Activated T-helper 17 cell treated with anti-CD3 and anti-CD28 coated beads, Interleukin-2, amount 50 U/mL, for 72 hours (primary cell): ENCODE measurements around the gene EME2. TPM values are rescaled to one million over a fixed set of nuclear protein-coding genes. Genes with fewer than 3 reads are reported as not detected.

Experiments used
- ATAC-seq: fragments of 150-1000 bp; cut with Tn5 transposase; replicated peaks from 2 replicates; pipeline ENCODE4 v1.10.0; 2021; ENCODE audit warnings: mild to moderate bottlenecking, moderate library complexity
- H3K27ac Mint-ChIP-seq: one replicate; pipeline ENCODE4 v1.8.0; 2022; ENCODE audit warnings: mixed read lengths
- H3K27me3 Mint-ChIP-seq: one replicate; pipeline ENCODE4 v1.8.0; 2022; ENCODE audit warnings: mixed read lengths
- H3K36me3 Mint-ChIP-seq: one replicate; pipeline ENCODE4 v1.8.0; 2022; ENCODE audit warnings: low read depth, mild to moderate bottlenecking, mixed read lengths
- H3K4me1 Mint-ChIP-seq: one replicate; pipeline ENCODE4 v1.8.0; 2022; ENCODE audit warnings: mixed read lengths
- H3K4me3 Mint-ChIP-seq: one replicate; pipeline ENCODE4 v1.8.0; 2022; ENCODE audit warnings: mild to moderate bottlenecking, mixed read lengths
- H3K9me3 Mint-ChIP-seq: one replicate; pipeline ENCODE4 v1.8.0; 2022; ENCODE audit warnings: mixed read lengths
- total RNA-seq, 2 donors: library from RNA; stranded (reverse); gene quantifications; one replicate each; pipeline ENCODE4 v1.2.3, GENCODE V29; 2022

Gene EME2
- total RNA-seq, 2 donors from 2014 or later = 37.6 to 39.6 TPM

DNA sequence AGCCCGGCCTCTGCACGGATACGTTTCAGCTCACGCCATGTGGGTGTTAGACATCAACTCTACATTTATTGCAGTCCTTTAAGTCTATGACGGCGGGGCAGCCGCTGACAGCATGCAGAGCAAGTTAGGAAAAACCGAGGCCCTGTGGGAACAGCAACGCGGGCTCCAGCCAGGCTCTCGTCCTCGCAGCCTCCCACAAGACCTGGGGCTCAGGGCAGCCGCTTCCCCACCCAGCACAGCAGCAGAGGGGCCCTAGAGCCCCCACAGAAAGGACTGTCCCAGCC lies 4.0 kb downstream of the EME2 start:
- H3K27ac Mint-ChIP-seq = no peak overlapping the region
- H3K27me3 Mint-ChIP-seq = no peaks in the 10 kb centered on the region
- ATAC-seq = no peak
- peaks cover 17% of the 10 kb centered on the region for H3K36me3 Mint-ChIP-seq
- peaks cover 7% of the 10 kb centered on the region for H3K4me1 Mint-ChIP-seq
- no peaks in the 10 kb centered on the region for H3K9me3 Mint-ChIP-seq
- H3K4me3 Mint-ChIP-seq = no peak overlapping the region

DNA sequence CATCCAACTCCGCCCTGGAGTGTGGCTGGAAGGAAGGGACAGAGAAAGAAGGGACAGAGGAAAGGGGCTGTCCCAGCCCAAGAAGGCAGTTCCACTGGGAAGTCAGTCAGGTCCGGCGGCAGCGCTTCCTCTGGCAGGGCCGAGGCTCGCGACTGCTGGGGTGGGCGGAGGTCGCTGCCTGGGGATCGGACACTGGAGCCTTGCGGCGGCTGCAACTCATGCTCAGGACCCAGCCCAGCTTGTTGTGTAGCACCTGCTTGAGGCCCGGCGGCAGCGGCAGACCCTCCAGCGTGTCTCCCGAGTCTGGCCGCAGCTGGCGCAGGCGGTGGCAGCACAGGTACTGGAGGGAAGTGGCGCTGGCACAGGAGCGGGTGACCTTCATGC lies 4.4 kb downstream of the EME2 start:
- H3K27ac Mint-ChIP-seq = no peak overlapping the region
- H3K4me3 Mint-ChIP-seq = no peak overlapping the region
- H3K36me3 Mint-ChIP-seq = peaks cover 13% of the 10 kb centered on the region
- no peaks in the 10 kb centered on the region for H3K9me3 Mint-ChIP-seq
- H3K4me1 Mint-ChIP-seq = peaks cover 4% of the 10 kb centered on the region
- ATAC-seq = no peak
- H3K27me3 Mint-ChIP-seq = no peaks in the 10 kb centered on the region

DNA sequence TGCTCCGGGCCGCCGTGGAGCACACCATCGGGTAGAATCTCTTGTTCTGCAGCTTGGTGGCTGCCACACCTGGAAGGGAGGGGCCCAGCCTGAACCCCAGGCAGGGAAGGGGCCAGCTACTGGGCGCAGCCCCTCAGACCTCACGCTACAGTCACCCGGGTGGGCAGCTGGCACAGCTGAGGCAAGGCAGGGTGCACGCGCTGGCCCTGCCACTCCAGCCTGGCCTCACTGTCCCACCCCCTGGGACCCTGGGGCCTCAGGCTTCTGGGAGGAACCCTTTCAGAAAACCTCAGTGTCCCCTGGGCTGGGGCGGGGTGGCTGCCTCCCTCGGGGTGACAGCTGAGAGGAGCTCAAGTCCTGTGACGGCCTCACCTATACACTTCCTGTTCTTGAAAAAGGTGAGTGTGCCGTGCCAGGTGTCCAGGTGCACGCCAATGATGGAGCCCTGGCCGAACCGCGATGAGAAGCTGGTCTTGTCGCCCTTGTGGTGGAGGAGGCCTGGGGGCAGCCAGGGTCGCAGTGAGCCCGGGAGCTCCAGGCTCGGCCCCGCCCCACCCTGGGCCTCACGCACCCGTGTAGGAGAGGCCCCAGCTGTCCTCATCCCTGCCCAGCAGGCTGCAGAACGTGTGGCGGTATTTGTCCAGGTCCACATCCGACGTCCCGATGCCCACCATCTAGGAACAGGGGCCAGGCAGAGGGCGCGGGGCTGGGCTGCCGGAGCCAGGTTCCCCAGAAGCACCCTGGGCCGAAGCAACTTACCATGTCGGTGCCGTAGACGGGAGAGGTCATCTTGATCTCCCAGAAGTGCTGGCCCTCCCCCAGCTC lies 5.0 kb downstream of the EME2 start:
- no peak overlapping the region for H3K4me3 Mint-ChIP-seq
- H3K4me1 Mint-ChIP-seq = no peaks in the 10 kb centered on the region
- no peak overlapping the region for H3K27ac Mint-ChIP-seq
- no peaks in the 10 kb centered on the region for H3K9me3 Mint-ChIP-seq
- peaks cover 7% of the 10 kb centered on the region for H3K36me3 Mint-ChIP-seq
- H3K27me3 Mint-ChIP-seq = no peaks in the 10 kb centered on the region
- ATAC-seq = no peak

DNA sequence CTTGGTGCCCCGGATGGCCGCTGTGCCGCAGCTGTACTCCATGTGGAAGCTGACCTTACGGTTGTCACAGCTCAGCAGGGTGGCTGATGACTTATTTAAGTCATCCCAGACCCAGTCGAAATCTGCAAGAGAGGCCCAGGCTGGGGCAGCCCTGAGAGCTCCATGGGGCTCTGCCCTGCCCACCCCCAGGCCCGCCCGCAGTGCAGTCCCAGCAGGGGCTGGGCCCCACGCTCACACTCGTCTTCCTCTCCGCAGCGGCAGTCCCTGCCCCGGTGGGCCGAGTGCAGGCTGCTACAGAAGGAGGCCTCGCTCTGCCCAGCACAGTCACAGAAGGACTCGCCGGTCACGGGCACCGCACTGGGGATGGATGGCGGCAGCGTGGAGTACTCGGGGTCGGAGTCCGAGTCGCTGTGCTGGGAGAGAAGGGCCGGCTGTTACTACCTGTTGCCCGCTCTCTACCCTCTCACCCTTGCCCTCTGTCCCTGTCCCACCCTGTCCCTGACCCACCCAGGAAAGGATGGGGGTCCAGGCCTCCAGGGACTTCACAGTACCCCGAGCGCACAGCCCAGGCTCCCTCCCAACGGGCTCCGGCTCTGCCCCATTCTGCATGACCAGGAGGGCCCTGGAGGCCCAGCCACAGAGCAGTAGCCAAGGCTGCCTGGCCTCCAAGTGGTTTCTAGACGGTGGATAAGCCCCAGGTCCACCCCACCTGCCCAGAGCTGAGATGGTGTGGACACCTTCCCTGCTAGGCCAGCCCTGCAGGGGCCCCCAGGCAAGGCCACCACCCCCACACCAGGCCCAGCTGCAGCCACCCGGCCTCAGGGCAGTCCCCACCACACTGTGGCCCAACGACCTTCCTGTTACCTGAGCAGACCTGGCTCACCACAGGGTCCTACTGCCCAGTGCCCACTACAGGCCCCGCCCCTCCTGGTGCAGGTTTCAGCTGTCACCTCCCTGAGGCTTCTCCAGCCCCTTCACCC lies 5.9 kb downstream of the EME2 start:
- Mint-ChIP-seq H3K27ac (no peak overlapping the region), H3K27me3 (no peaks in the 10 kb centered on the region), H3K4me1 (no peaks in the 10 kb centered on the region), H3K36me3 (peaks cover 7% of the 10 kb centered on the region), H3K9me3 (no peaks in the 10 kb centered on the region), H3K4me3 (no peak overlapping the region)
- no peak for ATAC-seq

DNA sequence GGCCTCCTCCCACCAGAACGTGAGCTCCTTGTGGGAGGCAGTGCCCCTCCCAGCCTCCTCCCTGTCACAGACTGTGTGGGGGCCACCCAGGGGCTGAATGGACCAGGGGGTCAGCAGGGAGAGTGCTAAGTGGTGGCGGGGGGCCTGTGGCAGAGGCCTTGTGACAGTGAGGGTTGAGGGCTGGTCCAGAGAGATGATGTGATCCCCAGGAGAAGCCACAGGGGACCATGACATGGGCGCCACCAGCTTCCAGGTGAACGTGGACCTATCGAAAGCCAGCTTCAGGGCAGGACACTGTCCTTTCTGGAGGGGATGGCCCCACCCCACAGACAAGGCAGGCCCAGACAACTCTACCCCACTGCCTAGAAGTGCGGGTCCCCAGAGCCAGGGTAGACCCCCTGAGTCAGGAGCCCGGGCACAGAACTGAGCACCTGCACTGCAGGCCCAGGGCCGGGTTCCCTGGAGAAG lies 6.7 kb downstream of the EME2 start:
- no peak overlapping the region for H3K4me3 Mint-ChIP-seq
- no peak overlapping the region for H3K27ac Mint-ChIP-seq
- H3K27me3 Mint-ChIP-seq = no peaks in the 10 kb centered on the region
- H3K4me1 Mint-ChIP-seq = no peaks in the 10 kb centered on the region
- no peak for ATAC-seq
- no peaks in the 10 kb centered on the region for H3K9me3 Mint-ChIP-seq
- H3K36me3 Mint-ChIP-seq = peaks cover 7% of the 10 kb centered on the region

DNA sequence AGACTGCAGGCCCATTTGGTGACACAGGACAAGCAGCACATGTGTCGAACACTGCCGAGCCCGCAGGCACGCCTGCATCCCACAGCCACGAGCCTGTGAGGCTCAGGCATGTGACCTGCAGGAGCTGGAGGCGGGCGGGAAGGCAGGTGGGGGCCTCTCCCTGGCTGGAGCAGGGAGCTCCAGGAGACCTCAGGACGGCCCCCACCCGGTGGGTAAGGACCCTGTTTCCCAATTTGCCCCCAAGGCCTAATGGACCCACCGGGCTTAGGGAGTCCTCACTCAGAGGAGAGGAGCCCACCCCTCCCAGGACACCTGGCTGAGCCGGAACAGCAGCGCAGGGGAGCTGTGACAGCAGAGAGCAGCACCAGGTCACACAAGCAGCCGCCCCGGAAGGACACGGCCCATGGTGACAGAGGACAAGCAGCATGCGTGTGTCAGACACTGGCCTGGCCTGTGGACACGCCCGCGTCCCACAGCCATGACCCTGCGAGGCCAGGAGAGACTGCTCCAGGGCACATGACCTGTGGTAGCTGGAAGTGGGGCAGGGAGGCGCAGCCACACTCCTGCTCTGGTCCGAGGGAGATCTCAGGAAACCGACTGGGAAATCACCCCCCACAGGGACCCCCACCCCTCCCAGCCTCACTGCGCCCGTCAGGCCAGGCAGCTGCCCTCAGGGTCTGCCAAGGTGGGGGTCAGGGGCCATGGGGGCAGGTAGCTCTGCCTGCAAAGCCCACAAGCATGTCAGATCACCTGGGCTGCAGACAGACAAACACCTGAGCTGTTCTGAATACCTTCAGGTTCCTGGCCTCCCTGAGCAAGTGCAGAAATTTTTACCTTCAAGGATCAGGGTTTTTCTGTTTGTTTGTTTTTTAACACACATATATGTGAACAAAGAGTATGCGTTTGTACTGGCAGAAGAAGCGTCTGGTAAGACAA lies 7.4 kb downstream of the EME2 start:
- Mint-ChIP-seq H3K4me3 (peak overlapping the region; percentile 89), H3K9me3 (no peaks in the 10 kb centered on the region), H3K27ac (no peak overlapping the region), H3K4me1 (no peaks in the 10 kb centered on the region), H3K27me3 (no peaks in the 10 kb centered on the region), H3K36me3 (peaks cover 10% of the 10 kb centered on the region)
- no peak for ATAC-seq

DNA sequence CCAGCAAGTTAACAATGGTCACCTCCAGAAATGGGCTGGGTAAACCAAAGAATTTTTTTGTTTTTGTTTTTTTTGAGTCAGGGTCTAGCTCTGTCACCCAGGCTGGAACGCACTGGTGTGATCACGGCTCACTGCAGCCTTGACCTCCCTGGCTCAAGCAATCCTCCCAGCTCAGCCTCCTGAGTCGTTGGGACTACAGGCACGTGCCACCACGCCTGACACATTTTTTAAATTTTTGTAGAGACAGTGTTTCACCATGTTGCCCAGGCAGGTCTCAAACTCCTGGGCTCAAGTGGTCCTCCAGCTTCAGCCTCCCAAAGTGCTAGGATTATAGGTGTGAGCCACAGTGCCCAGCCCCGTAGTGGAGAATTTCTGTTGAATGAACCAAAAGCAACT lies 8.1 kb downstream of the EME2 start:
- H3K36me3 Mint-ChIP-seq = peaks cover 14% of the 10 kb centered on the region
- H3K9me3 Mint-ChIP-seq = no peaks in the 10 kb centered on the region
- H3K27ac Mint-ChIP-seq = no peak overlapping the region
- H3K4me3 Mint-ChIP-seq = peak overlapping the region; percentile 89
- ATAC-seq = no peak
- no peaks in the 10 kb centered on the region for H3K27me3 Mint-ChIP-seq
- no peaks in the 10 kb centered on the region for H3K4me1 Mint-ChIP-seq

DNA sequence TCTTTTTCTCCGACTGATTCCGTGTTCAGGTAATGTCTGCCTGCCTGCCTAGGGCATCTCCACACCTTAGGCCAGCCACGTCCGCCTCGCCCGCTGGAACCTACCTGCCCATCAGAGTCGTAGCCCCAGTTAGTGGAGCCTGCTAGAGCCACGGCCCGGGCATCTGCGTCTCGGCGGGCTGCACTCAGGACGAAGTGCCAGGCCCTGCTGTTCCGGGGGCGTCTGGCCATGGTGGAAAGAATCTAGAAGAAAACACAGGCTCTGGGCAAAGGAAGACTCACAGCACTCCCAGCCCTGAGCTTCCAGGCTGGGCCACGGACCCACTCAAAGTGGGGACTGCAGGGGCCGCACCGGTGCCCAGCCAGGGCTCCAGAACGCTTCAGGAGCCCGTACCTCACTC lies 8.6 kb downstream of the EME2 start:
- Mint-ChIP-seq H3K36me3 (peaks cover 14% of the 10 kb centered on the region), H3K27ac (peak overlapping the region; percentile 67)

DNA sequence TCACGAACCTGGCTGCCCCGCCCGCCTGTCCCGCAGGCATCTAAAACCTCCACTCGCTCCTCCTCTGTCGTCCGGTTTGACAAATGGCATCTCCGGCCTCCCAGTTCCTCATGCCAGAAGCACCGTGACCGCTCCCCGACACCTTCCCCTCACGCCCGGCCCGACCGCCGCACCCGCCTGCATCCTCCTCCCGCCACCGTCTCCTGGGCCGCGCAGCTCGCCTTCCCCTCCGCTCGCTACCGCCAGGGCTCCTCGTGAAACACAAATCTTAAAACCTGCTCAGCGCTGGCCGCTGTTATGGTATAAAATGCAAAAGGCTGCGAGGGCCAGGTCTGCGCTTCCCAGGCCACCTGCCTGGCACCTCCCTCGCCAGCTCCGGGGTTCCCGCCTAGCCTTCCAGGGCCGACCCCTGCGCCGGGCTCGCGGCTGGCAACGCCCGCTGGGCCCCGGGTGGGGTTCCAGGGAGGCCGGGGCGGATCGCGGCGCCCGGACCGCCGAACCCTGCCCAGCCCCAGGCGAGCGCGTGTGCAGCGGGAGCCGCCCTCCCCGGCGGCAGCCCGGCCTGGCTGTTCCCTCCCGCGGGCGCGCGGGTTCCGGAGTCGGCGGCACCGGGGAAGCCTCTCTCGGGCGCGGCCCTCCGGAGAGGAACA lies 9.3 kb downstream of the EME2 start:
- peak overlapping the region; percentile 67 for H3K27ac Mint-ChIP-seq
- no peaks in the 10 kb centered on the region for H3K9me3 Mint-ChIP-seq
- peaks cover 14% of the 10 kb centered on the region for H3K36me3 Mint-ChIP-seq
- ATAC-seq = no peak
- H3K27me3 Mint-ChIP-seq = no peaks in the 10 kb centered on the region
- no peaks in the 10 kb centered on the region for H3K4me1 Mint-ChIP-seq
- peak overlapping the region; percentile 89 for H3K4me3 Mint-ChIP-seq

More for the DNA sequence above, 8.6 kb downstream of the EME2 start:
- no peak for ATAC-seq
- H3K4me3 Mint-ChIP-seq = peak overlapping the region; percentile 89
- H3K27me3 Mint-ChIP-seq = no peaks in the 10 kb centered on the region
- no peaks in the 10 kb centered on the region for H3K4me1 Mint-ChIP-seq
- H3K9me3 Mint-ChIP-seq = no peaks in the 10 kb centered on the region

DNA sequence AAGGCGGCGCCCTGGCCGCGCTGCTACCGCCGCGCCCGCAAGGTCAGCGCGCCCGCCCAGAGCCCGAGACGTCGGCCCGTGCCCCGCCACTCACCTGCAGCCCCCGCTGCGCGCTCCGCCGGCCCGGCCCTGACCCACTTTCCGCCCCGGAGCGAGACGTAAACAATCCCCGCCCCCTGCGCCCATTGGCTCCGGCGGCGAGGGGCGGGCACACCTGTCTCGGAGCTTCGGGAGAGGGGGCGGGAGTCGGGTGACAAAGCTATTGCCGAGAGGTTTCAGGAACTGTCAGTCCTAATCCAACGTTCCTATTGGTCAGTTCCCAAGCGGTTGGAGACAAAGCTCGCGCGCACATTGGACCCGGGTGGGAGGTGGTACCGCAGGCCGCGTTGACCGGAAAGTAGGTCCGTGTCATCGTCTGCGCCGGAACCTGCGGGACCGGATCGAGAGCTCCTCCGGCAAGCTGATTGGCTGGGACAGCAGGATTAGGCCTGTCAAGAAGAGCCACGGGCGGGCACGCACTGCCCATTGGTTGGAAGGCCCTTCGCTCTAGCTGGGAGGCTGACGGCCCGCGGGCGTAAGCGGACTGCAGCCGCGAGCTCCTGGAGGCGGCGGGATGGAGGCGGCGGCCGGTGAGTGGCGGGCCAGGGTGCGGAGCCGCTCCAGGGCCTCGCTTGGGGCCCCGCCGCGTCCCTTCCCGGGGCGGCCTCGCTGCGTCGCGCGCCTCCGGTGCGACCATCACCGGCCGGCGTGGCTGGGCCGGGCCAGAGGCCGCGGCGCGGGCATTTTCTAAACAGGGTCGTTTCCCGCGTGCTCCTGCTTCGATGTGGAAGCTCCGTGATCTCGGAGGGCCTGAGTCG lies 10.0 kb downstream of the EME2 start, which contains the start of the genes NUBP2 and SPSB3:
NUBP2 (plus strand) TSS at position 553 of the 857 bp plus-strand sequence; CDS start at position 614, 61 bp downstream.
SPSB3 (minus strand) TSS at position 164 of the 857 bp plus-strand sequence. CDS start 1,088 bp downstream, outside the sequence.
- ATAC-seq = peak; percentile 94
- peak within 1 kb of the TSS; percentile 89 for H3K4me3 Mint-ChIP-seq
- peaks cover 14% of the 10 kb centered on the region for H3K36me3 Mint-ChIP-seq
- H3K4me1 Mint-ChIP-seq = no peaks in the 10 kb centered on the region
- H3K27me3 Mint-ChIP-seq = no peaks in the 10 kb centered on the region
- H3K27ac Mint-ChIP-seq = peak within 1 kb of the TSS; percentile 88
- no peaks in the 10 kb centered on the region for H3K9me3 Mint-ChIP-seq

DNA sequence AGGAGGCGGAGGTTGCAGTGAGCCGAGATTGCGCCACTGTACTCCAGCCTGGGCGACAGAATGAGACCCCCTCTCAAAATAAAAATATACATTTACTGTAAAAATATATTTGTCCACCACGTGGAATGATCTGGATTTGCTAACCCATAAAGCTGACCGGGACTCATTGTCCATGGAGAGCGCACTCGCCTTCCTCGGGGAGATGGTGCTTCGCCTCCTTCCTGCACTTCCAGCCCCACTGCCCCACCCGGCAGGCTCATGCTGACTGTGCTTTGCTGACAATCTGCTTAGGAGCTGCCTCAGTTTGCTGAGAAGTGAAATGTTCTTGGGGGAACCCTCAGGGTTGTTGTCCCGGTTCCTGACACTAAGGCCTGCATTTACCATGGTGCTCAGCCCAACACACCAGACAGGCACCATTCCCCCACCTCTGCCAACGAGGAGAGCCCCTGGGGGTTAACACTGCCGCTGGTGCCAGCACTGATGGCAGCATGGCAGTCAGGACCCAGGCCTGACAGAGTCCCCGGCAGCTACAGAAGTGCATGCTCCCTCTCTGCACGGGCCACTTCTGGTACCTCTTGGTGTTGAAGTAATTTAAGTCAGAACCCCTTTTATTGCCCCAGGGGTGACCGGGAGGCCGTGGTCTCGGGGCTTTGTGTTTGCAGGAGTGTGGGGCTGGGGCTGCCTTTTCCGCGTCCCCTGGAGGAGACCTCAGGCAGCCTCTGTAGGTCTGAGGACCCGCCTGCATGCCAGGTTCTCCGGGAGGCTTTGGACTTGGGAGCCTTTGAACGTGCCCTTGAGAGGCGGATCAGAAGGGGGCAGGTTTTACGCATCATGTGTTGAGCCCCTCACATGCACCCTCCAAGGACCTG lies 12.6 kb downstream of the EME2 start:
- Mint-ChIP-seq H3K36me3 (peaks cover 21% of the 10 kb centered on the region), H3K9me3 (no peaks in the 10 kb centered on the region), H3K4me3 (peak overlapping the region; percentile 50), H3K4me1 (peaks cover 3% of the 10 kb centered on the region), H3K27me3 (no peaks in the 10 kb centered on the region), H3K27ac (no peak overlapping the region)
- ATAC-seq = no peak

DNA sequence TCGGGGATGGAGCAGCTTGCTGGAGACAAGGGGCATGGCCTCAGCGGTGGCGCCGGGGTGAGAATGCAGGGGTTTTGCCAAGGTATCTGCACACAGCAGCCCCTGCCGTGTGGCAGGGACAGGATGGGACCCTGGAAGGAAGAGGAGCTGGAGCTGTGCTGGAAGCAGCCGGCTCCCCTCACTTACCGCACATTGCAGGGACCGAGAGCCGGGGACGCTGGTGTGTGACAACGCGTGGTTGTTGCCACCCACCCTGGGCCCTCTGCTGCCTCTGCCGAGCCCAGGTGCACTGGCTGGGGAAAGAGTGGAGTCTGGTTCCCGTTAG lies 13.2 kb downstream of the EME2 start:
- H3K36me3 Mint-ChIP-seq = peaks cover 20% of the 10 kb centered on the region
- no peak for ATAC-seq
- H3K9me3 Mint-ChIP-seq = no peaks in the 10 kb centered on the region
- no peaks in the 10 kb centered on the region for H3K27me3 Mint-ChIP-seq
- H3K4me3 Mint-ChIP-seq = no peak overlapping the region
- no peak overlapping the region for H3K27ac Mint-ChIP-seq
- peaks cover 3% of the 10 kb centered on the region for H3K4me1 Mint-ChIP-seq
